Skin of body (tissue), 2 donors: ENCODE data around the gene CBR1. TPM values are rescaled to one million over a fixed set of nuclear protein-coding genes. Genes with fewer than 3 reads are reported as not detected.
A peak's percentile ranks its signal among the peaks of the same experiment; 100 is the strongest.
"Not testable (repeated sequence)": the region's sequence is repeated elsewhere in the genome, so short reads cannot be mapped to it uniquely, and the experiment has no call there.

ENCODE experiments used
- DNase-seq: peaks from one replicate; lab custom pipeline; 2025; lab: John Stamatoyannopoulos, UW
- total RNA-seq: library from RNA; depleted of rRNA; stranded (reverse); fragments of >200 nt; gene quantifications from one replicate; pipeline ENCODE4 v1.2.3, GENCODE V29; 2014

The CBR1 gene
- total RNA-seq, 1 donor from 2014 or later = 27.9 TPM

- DNase-seq = no peak
Observed at GRCh38 chr21:36048357-36048756, 21.5 kb upstream of the CBR1 start.

- DNase-seq = no peak
Observed at GRCh38 chr21:36052860-36053714, 16.7 kb upstream of the CBR1 start.

- DNase-seq = no peak
Observed at GRCh38 chr21:36053715-36054062, 16.1 kb upstream of the CBR1 start.

GRCh38 chr21:36055551-36055950, 14.3 kb upstream of the CBR1 start:
- DNase-seq = no peak

GRCh38 chr21:36059823-36060158, 10.0 kb upstream of the CBR1 start:
- DNase-seq = no peak

GRCh38 chr21:36060159-36060921, 9.5 kb upstream of the CBR1 start, which contains the start of gene SETD4:
Gene SETD4 (minus strand): TSS chr21:36060526. CDS start chr21:36058888, 1,638 bp downstream.
- DNase-seq = peak; percentile 88

GRCh38 chr21:36061445-36061844, 8.4 kb upstream of the CBR1 start:
- no peak for DNase-seq

- no peak for DNase-seq
Observed at GRCh38 chr21:36063375-36064084, 6.3 kb upstream of the CBR1 start.

GRCh38 chr21:36064085-36064460, 5.8 kb upstream of the CBR1 start:
- DNase-seq = no peak

- DNase-seq = no peak
Observed at GRCh38 chr21:36065497-36066036, 4.3 kb upstream of the CBR1 start.

GRCh38 chr21:36068748-36069398, 951 bp upstream of the CBR1 start:
- DNase-seq = no peak

GRCh38 chr21:36070999-36071398, 1.2 kb downstream of the CBR1 start:
- no peak for DNase-seq

GRCh38 chr21:36072453-36073162, 2.8 kb downstream of the CBR1 start:
- DNase-seq = no peak

GRCh38 chr21:36073181-36073580, 3.4 kb downstream of the CBR1 start:
- DNase-seq = no peak

- not testable (repeated sequence) for DNase-seq
Observed at GRCh38 chr21:36073911-36074310, 4.1 kb downstream of the CBR1 start.

- no peak for DNase-seq
Observed at GRCh38 chr21:36075171-36075570, 5.3 kb downstream of the CBR1 start.

- DNase-seq = no peak
Observed at GRCh38 chr21:36075953-36076352, 6.1 kb downstream of the CBR1 start.

GRCh38 chr21:36076878-36077655, 7.2 kb downstream of the CBR1 start:
- no peak for DNase-seq

GRCh38 chr21:36077758-36078157, 7.9 kb downstream of the CBR1 start:
- no peak for DNase-seq
